Sigmoid colon (tissue), 3 donors: ENCODE measurements around the gene NFS1.

Experiments
- POLR2A ChIP-seq, 2 donors: fragments of 450-650 bp; IDR thresholded peaks; one replicate each; pipeline ENCODE4 v1.6.1; 2016; ENCODE audit warnings: antibody characterized with exemption in 2 of 2, mild to moderate bottlenecking in 2 of 2, moderate library complexity in 2 of 2
- TF ChIP-seq, protein P1 (sequence below), 4 experiments: fragments of 450-650 bp in 3 of 4; fragments of 200-600 bp in 1 of 4; IDR thresholded peaks; one replicate each; pipeline ENCODE4 v1.5.1; 2016 to 2019; ENCODE audit warnings: antibody characterized with exemption in 4 of 4, mild to moderate bottlenecking in 3 of 4, moderate library complexity in 2 of 4

DNA sequence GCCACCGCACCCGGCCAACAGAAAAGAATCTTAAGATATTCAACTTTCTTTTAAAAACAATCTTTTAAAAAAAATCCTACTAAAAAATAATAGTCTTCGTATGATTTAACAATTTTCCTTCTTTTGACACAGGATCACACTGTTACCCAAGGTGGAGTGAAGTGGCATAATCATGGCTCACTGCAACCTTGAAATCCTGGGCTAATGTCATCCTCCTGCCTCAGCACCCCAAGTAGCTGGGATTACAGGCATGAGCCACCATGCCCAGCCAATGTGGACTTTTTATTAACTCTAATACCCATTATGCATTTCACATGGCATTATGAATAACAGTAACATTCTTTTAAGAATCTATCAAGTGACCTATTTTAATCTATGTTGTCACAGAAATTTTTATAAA is 22.1 kb upstream of the NFS1 start:
- TF ChIP-seq, protein P1, sequence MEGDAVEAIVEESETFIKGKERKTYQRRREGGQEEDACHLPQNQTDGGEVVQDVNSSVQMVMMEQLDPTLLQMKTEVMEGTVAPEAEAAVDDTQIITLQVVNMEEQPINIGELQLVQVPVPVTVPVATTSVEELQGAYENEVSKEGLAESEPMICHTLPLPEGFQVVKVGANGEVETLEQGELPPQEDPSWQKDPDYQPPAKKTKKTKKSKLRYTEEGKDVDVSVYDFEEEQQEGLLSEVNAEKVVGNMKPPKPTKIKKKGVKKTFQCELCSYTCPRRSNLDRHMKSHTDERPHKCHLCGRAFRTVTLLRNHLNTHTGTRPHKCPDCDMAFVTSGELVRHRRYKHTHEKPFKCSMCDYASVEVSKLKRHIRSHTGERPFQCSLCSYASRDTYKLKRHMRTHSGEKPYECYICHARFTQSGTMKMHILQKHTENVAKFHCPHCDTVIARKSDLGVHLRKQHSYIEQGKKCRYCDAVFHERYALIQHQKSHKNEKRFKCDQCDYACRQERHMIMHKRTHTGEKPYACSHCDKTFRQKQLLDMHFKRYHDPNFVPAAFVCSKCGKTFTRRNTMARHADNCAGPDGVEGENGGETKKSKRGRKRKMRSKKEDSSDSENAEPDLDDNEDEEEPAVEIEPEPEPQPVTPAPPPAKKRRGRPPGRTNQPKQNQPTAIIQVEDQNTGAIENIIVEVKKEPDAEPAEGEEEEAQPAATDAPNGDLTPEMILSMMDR (IDR thresholded peaks at IDR 0.05): no peak
- no peak for TF ChIP-seq POLR2A (IDR thresholded peaks at IDR 0.05)
